HCT116 (cell line): ENCODE measurements around the gene CNTFR. TPM values are rescaled to one million over a fixed set of nuclear protein-coding genes. Genes with fewer than 3 reads are reported as not detected.

Experiments used
- ATAC-seq: fragments of 200-7000 bp; cut with Tn5 transposase; 2 replicates; pipeline ENCODE4 v1.9.1; 2020; ENCODE audit warnings: mild to moderate bottlenecking, moderate library complexity
- BruUV-seq: library from RNA; stranded (reverse); fragments of 400-500 nt; replicated peaks from 2 replicates; lab custom pipeline; 2021; lab: Mats Ljungman, UMichigan
- CTCF ChIA-PET: fragments of 300-600 bp; sonication (Branson Sonifier 250); formaldehyde crosslinking; loops from one replicate; lab custom pipeline; 2021; ENCODE audit warnings: antibody characterized with exemption; lab: Charles Lee
- POLR2A ChIA-PET: fragments of 300-600, 350-600 bp; sonication (Branson Sonifier 250); formaldehyde crosslinking; loops from one replicate; lab custom pipeline; 2021; ENCODE audit warnings: antibody characterized with exemption; lab: Charles Lee
- RAD21 ChIA-PET, 2 experiments: fragments of 300-600 bp; sonication (Branson Sonifier 250); formaldehyde crosslinking; loops; one replicate each; lab custom pipeline; 2023; ENCODE audit warnings: low total read pairs in 2 of 2; ENCODE audit not compliant: uncharacterized antibody in 2 of 2, unreplicated experiment in 2 of 2, low non-redundant PET in 1 of 2; lab: Charles Lee
- DNase-seq: peaks from one replicate; pipeline ENCODE4 v3.0.0-alpha.2; 2010; ENCODE audit warnings: low read depth, low spot score
- H2AFZ ChIP-seq: fragments of 200-600 bp; shearing (Covaris generic), sonication (generic); 2 replicates; pipeline ENCODE4 v1.6.1; 2017; ENCODE audit warnings: low read depth, mixed run types, mixed read lengths, antibody characterized with exemption, low read length; ENCODE audit not compliant: poor library complexity, severe bottlenecking
- H3K27ac ChIP-seq: 2 replicates; pipeline ENCODE4 v1.5.1; 2012; ENCODE audit warnings: low read depth, low read length
- H3K27me3 ChIP-seq: fragments of 200-600 bp; sonication (generic); 2 replicates; pipeline ENCODE4 v1.6.1; 2016; ENCODE audit warnings: mixed run types, low read length, mixed read lengths; ENCODE audit not compliant: insufficient read depth
- H3K36me3 ChIP-seq, 2 experiments: fragments of 200-500 bp in 1 of 2; fragments of 200-600 bp in 1 of 2; sonication (Bioruptor generic) in 1 of 2; sonication (generic) in 1 of 2; 2 replicates each; pipeline versions ENCODE4 v1.5.1 to v1.6.1; 2014 to 2016; ENCODE audit warnings: low read length in 2 of 2, inconsistent platforms in 1 of 2, mixed read lengths in 1 of 2, mixed run types in 1 of 2; ENCODE audit not compliant: insufficient read depth in 2 of 2, control insufficient read depth in 1 of 2
- H3K4me1 ChIP-seq, 2 experiments: fragments of 200-600 bp in 1 of 2; sonication (generic) in 1 of 2; 2 replicates each; pipeline versions ENCODE4 v1.5.1 to v1.6.1; 2012 to 2017; ENCODE audit warnings: low read length in 2 of 2, inconsistent platforms in 1 of 2, mild to moderate bottlenecking in 1 of 2, mixed read lengths in 1 of 2, mixed run types in 1 of 2, moderate library complexity in 1 of 2; ENCODE audit not compliant: insufficient read depth in 2 of 2, control insufficient read depth in 1 of 2
- H3K4me2 ChIP-seq: fragments of 200-600 bp; sonication (generic); 2 replicates; pipeline ENCODE4 v1.6.1; 2017; ENCODE audit warnings: mixed run types, low read length, mixed read lengths
- H3K4me3 ChIP-seq, 2 experiments: fragments of 200-600 bp in 1 of 2; sonication (generic) in 1 of 2; replicated peaks in 1 of 2; 2 replicates each; pipeline ENCODE4 v1.5.1; 2011 to 2016; ENCODE audit warnings: low read length in 2 of 2, control low read depth in 1 of 2, low read depth in 1 of 2, mild to moderate bottlenecking in 1 of 2, mixed read lengths in 1 of 2, mixed run types in 1 of 2
- H3K79me2 ChIP-seq: fragments of 200-600 bp; sonication (generic); 2 replicates; pipeline ENCODE4 v1.6.1; 2017; ENCODE audit warnings: mild to moderate bottlenecking, mixed run types, low read length, moderate library complexity, mixed read lengths; ENCODE audit not compliant: insufficient read depth
- H3K9ac ChIP-seq: fragments of 200-600 bp; sonication (generic); 2 replicates; pipeline ENCODE4 v1.6.1; 2016; ENCODE audit warnings: low read length, mixed read lengths
- H3K9me2 ChIP-seq: fragments of 200-600 bp; sonication (generic), shearing (Covaris generic); 2 replicates; pipeline ENCODE4 v1.6.1; 2017; ENCODE audit warnings: mixed run types, mild to moderate bottlenecking, moderate library complexity; ENCODE audit not compliant: insufficient read depth
- H3K9me3 ChIP-seq, 2 experiments: fragments of 200-500 bp in 1 of 2; fragments of 200-600 bp in 1 of 2; sonication (Bioruptor generic) in 1 of 2; sonication (generic) in 1 of 2; 2 replicates each; pipeline ENCODE4 v1.6.1; 2014 to 2017; ENCODE audit warnings: low read length in 2 of 2, mixed read lengths in 2 of 2, inconsistent platforms in 1 of 2, low read depth in 1 of 2, mild to moderate bottlenecking in 1 of 2, mixed run types in 1 of 2, moderate library complexity in 1 of 2; ENCODE audit not compliant: control insufficient read depth in 1 of 2, insufficient read depth in 1 of 2
- H4K20me1 ChIP-seq: fragments of 200-600 bp; sonication (generic), shearing (Covaris generic); 2 replicates; pipeline ENCODE4 v1.6.1; 2017; ENCODE audit warnings: mixed run types, mild to moderate bottlenecking, moderate library complexity; ENCODE audit not compliant: insufficient read depth
- ATF3 ChIP-seq: IDR thresholded peaks from 2 replicates; pipeline ENCODE4 v1.6.1; 2012
- CEBPB ChIP-seq: IDR thresholded peaks from 2 replicates; pipeline ENCODE4 v1.6.1; 2012; ENCODE audit warnings: low read depth
- CTCF ChIP-seq, 3 experiments: fragments of 200-600 bp in 1 of 3; sonication (generic) in 1 of 3; IDR thresholded peaks in 2 of 3; conservative IDR thresholded peaks in 1 of 3; 2 replicates each; pipeline ENCODE4 v1.5.1; 2012 to 2017; ENCODE audit warnings: low read depth in 2 of 3, low read length in 2 of 3, antibody characterized with exemption in 1 of 3, borderline replicate concordance in 1 of 3, control low read depth in 1 of 3, mild to moderate bottlenecking in 1 of 3, mixed read lengths in 1 of 3, mixed run types in 1 of 3, moderate library complexity in 1 of 3; ENCODE audit not compliant: insufficient read depth in 1 of 3
- ELF1 ChIP-seq: IDR thresholded peaks from 2 replicates; pipeline ENCODE4 v1.6.1; 2012; ENCODE audit warnings: low read depth, borderline replicate concordance
- EZH2phosphoT487 ChIP-seq: fragments of 200-600 bp; IDR thresholded peaks from 2 replicates; pipeline ENCODE4 v1.6.1; 2018; ENCODE audit warnings: antibody characterized with exemption, borderline replicate concordance
- JUND ChIP-seq: IDR thresholded peaks from 2 replicates; pipeline ENCODE4 v1.6.1; 2012
- MAX ChIP-seq: IDR thresholded peaks from 2 replicates; pipeline ENCODE4 v1.6.1; 2012
- POLR2A ChIP-seq: IDR thresholded peaks from 2 replicates; pipeline ENCODE4 v1.7.0; 2011; ENCODE audit warnings: borderline replicate concordance; ENCODE audit not compliant: insufficient read depth, insufficient read length; ENCODE audit errors: extremely low read depth
- POLR2AphosphoS5 ChIP-seq: IDR thresholded peaks from 2 replicates; pipeline ENCODE4 v1.6.1; 2011; ENCODE audit warnings: mild to moderate bottlenecking, low read depth, low read length, moderate library complexity
- SIN3A ChIP-seq: IDR thresholded peaks from 2 replicates; pipeline ENCODE4 v1.6.1; 2012; ENCODE audit warnings: low read depth
- SP1 ChIP-seq: IDR thresholded peaks from 2 replicates; pipeline ENCODE4 v1.6.1; 2012; ENCODE audit warnings: low read depth
- SRF ChIP-seq: IDR thresholded peaks from 2 replicates; pipeline ENCODE4 v1.6.1; 2012; ENCODE audit warnings: low read depth
- TCF7L2 ChIP-seq: IDR thresholded peaks from 2 replicates; pipeline ENCODE4 v1.7.0; 2011; ENCODE audit warnings: borderline replicate concordance, inconsistent platforms; ENCODE audit not compliant: insufficient read depth, insufficient read length; ENCODE audit errors: extremely low read depth
- ZBTB33 ChIP-seq: IDR thresholded peaks from 2 replicates; pipeline ENCODE4 v1.6.1; 2011; ENCODE audit warnings: mild to moderate bottlenecking, low read length, moderate library complexity; ENCODE audit not compliant: insufficient replicate concordance; ENCODE audit errors: extremely low read depth
- ZFX ChIP-seq: fragments of 450-650 bp; IDR thresholded peaks from 2 replicates; pipeline ENCODE4 v1.6.1; 2017
- ZNF274 ChIP-seq: fragments of 200-500 bp; sonication (Bioruptor generic); IDR thresholded peaks from 2 replicates; pipeline ENCODE4 v1.6.1; 2014; ENCODE audit warnings: mild to moderate bottlenecking, low read depth, low read length, inconsistent platforms
- intact Hi-C: fragments of 100-400 bp; cut with micrococcal nuclease; formaldehyde crosslinking; loops from 2 replicates; pipeline ENCODE4 v1.10.0; 2022
- total RNA-seq: library from RNA; stranded (reverse); gene quantifications from one replicate; pipeline ENCODE4 v1.2.1, GENCODE V29; 2021; ENCODE audit not compliant: unreplicated experiment

The CNTFR gene
- total RNA-seq, 1 experiment from 2014 or later, result not detected

- Histone ChIP-seq H3K36me3 (no peaks in the 10 kb centered on the region), H3K79me2 (no peaks in the 10 kb centered on the region), H3K9ac (no peak overlapping the region), H3K4me2 (no peak overlapping the region), H3K9me2 (no peaks in the 10 kb centered on the region), H3K4me3 (no peak overlapping the region), H4K20me1 (no peaks in the 10 kb centered on the region), H3K27ac (no peak overlapping the region), H3K4me1 (no peaks in the 10 kb centered on the region), H2AFZ (no peak overlapping the region), H3K9me3 (no peaks in the 10 kb centered on the region), H3K27me3 (no peaks in the 10 kb centered on the region)
- no peak for TF ChIP-seq CEBPB
- no peak for TF ChIP-seq CTCF (IDR thresholded peaks at IDR 0.05 in 2 of 3, conservative IDR thresholded peaks at IDR 0.05 in 1 of 3; ENCODE audit: borderline replicate concordance in 1 of 3, insufficient read depth in 1 of 3, low read depth in 2 of 3, low read length in 2 of 3)
- intact Hi-C loops, result no loop called here
- DNase-seq (no peak), ATAC-seq (no peak)
- ChIA-PET CTCF (no interaction called here), RAD21 (no interaction called here), POLR2A (no interaction called here)
- no TSS peak for BruUV-seq
Observed at GRCh38 chr9:34552986-34553385, 36.5 kb downstream of the CNTFR start.

GRCh38 chr9:34552606-34552981, 36.9 kb downstream of the CNTFR start:
- RAD21 ChIA-PET, result interaction anchor here in 1 of 2 experiments (1.1 kb wide), 1 partner anchor 51 kb away, joined by 3 read pairs; no protein-coding TSS in a partner anchor
- ATAC-seq, result no peak
- H3K9ac ChIP-seq, result no peak overlapping the region
- no peak overlapping the region for H3K27ac ChIP-seq
- peaks cover 0 to 3% of the 10 kb centered on the region in 2 experiments; a peak in 1 of 4 replicates for H3K4me1 ChIP-seq
- H4K20me1 ChIP-seq, result no peaks in the 10 kb centered on the region
- H3K4me2 ChIP-seq, result no peak overlapping the region
- no peaks in the 10 kb centered on the region for H3K36me3 ChIP-seq
- H3K79me2 ChIP-seq, result no peaks in the 10 kb centered on the region
- no peak overlapping the region for H2AFZ ChIP-seq
- no peaks in the 10 kb centered on the region for H3K9me3 ChIP-seq
- DNase-seq, result no peak
- no peaks in the 10 kb centered on the region for H3K9me2 ChIP-seq
- intact Hi-C loops, result no loop called here
- POLR2A ChIA-PET, result no interaction called here
- no peaks in the 10 kb centered on the region for H3K27me3 ChIP-seq
- CTCF ChIA-PET, result no interaction called here
- no TSS peak for BruUV-seq
- TF ChIP-seq JUND (no peak), EZH2phosphoT487 (no peak), POLR2AphosphoS5 (no peak), SP1 (no peak), SRF (no peak), ELF1 (no peak), POLR2A (no peak), ATF3 (no peak), SIN3A (no peak), ZBTB33 (no peak), MAX (no peak), TCF7L2 (no peak), ZNF274 (no peak), ZFX (no peak)
- H3K4me3 ChIP-seq, result no peak overlapping the region
